Measurements from ENCODE around the gene KLHL29. TPM values are rescaled to one million over a fixed set of nuclear protein-coding genes. Genes with fewer than 3 reads are reported as not detected.
A peak's percentile ranks its signal among the peaks of the same experiment; 100 is the strongest.

Gene KLHL29
- total RNA-seq, 1 donor from 2014 or later = 3.4 TPM

DNA sequence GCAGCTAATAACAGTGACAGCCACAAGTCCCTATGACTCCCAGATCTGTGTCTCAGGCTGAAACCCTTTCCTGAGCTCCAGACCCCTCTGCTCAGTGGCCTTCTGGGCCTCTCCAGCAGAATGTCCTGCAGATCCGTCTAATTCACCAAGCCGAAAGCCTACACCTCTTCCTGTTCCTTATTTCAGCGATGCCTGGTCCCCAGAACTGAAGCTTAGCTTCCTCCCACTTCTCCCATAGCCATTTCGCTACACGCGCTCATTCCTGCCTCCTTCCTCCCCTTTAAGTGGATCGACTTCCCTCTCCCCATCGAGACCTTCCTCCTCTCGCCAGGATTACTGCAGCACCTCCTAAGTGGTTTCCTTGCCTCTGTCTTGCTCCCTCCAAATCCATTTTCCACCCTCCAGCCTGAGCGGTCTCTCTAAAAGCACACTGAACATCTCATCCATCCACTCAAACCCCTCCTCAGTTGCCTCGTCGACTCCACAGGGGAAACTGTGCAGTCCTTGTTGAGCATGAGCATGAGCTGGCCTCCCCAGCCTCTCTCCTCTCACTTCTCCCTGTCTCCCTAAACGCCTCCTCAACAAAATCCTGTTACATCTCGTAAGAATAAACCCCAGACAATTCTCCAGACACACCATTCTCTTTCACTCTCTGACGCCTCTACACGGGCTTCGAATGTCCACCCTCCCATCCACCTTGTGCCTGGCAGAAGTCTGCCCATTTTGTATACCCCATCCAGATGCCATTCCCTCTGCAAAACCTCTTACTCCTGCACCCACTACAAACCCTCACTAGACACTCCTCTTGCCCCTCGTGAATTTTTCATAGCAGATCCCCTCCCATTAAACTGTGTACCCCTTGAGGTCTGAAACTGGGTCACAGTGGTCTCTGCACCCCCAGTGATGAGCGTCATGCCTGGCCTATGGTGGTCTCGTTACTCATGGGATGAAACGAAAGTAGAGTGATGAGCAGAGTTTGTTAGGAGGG, 309.4 kb downstream of the KLHL29 start:
- DNase-seq (ENCODE audit: low read depth in 2 of 2) = no peak

DNA sequence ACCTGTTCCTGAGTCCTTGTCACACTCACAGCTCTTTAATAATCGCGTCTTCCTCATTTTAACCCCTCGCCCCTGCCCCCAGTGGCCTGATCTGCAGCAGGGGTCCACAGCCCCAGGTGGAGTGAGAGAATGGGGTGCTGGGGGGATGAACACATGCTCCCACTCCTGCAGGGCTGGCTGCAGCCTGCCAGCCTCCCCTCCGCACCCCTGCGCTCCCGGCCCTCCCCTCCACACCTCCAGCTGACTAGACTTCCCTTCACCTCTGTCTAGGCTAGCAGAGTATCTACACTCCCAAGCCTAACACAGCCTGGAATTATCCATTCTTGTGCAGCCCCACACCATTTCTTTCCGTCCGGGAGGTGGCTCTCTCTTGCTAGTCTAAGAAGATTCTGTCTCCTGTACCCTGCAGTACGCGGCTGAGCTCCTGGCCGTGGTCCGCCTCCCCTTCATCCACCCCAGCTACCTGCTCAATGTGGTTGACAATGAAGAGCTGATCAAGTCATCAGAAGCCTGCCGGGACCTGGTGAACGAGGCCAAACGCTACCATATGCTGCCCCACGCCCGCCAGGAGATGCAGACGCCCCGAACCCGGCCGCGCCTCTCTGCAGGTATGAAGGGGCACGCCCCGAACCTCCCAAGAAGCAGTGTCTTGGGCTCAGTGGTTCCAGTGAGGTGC, 310.4 kb downstream of the KLHL29 start:
- DNase-seq (ENCODE audit: low read depth in 2 of 2) = no peak

- DNase-seq (ENCODE audit: low read depth in 2 of 2) = no peak
Observed at GRCh38 chr2:23695890-23696751, 311.1 kb downstream of the KLHL29 start.

DNA sequence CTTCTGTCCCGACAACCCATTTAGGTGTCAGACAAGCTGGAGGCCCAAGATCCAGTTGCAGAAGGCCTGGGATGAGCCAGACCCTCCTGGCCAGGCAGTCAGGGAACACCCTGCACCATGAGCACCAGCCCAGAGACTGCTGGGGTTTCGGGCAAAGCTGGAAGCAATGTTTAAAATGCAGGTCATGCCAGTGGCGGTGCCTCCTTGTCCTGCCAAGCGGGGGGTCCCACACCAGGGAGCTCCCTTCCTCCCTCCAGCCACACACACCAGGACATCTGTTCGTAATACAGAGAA, 311.7 kb downstream of the KLHL29 start:
- no peak for DNase-seq (ENCODE audit: low read depth in 2 of 2)

- peak in 1 of 2 donors; percentile 83 for DNase-seq (ENCODE audit: low read depth in 2 of 2)
Observed at GRCh38 chr2:23697256-23698075, 312.5 kb downstream of the KLHL29 start.

DNA sequence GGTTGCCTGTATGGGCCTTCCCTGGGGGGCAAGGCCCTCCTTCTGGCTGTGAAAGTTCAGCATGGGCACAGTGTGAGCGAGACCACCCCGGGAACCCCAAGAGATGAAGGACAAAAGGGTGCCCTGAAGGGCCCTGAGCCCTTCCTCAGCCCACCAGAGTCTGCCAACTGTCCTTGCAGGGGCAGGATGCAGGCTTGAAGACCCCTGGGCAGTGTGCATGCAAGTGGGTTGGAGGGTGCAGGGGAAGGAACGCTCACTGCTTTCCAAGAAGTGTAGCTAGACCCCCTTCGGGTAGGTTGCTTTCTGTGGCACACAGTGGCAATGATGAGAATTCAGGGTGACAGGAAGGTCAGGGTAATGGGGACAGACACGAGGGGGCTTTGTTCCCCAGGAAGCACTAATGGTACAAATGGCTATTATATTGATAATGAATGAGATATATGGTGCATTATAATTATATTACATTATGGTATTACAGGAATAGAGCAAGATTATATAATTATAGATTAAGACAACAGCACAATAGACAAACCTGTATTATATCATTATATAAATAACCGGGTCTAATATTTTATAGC, 313.2 kb downstream of the KLHL29 start:
- no peak for DNase-seq (ENCODE audit: low read depth in 2 of 2)

DNA sequence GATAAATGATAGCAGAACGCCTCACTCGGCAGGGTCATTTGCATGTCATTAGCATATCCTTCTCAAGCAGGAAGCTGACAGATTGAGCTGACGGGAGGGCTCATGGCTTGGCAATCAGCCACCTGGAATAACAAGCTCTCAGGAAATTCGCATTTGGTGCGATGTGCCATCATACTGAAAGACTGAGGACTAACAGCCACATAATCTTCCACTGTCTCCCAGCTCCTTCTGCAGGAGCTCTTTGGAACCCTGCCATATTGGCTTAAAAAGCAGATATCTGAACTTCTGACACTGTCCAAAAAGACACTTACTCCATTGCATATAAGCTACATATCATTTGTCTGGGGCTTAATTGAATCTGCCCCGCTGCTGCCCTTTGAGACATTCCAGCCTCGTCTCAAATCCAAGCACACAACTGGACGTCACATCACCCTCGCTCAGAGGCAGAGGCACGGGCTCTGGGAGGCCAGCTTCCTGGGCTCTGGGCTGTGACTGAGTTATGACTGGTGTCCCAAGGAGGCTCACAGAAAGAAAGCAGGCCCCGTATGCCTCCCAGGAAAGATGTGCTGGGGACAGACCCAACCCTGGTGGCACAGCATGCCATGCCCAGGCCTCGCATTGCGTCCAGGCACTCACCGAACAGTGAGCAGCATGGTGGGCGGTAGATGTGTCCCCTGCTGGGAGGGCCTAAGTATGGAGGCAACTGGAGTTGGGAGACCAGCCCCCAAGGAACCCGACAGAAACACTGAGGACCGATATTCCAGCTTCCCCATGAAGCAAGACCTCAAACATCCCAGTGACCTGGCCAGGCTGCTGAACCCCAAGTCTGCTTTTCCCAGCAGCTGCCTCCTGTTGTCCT, 314.0 kb downstream of the KLHL29 start:
- peak; percentile 54 to 90 for DNase-seq (ENCODE audit: low read depth in 2 of 2)

DNA sequence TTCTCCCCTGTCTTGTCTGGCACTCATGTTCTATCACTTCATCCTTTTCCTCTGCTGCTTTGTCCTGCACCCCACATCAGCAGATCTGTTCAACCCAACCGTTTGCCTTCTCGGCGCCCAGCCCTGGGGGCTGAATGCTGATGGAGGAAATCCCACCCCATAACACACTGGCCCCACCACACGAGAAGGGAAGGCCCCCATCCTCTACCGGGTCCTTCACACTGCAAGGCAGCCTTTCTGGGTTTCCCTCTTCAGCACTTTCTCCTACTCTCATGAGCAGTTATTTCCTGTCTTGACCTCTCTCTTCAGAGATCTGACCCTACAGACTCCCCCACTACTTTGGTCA, 314.6 kb downstream of the KLHL29 start:
- DNase-seq (ENCODE audit: low read depth in 2 of 2) = no peak

DNA sequence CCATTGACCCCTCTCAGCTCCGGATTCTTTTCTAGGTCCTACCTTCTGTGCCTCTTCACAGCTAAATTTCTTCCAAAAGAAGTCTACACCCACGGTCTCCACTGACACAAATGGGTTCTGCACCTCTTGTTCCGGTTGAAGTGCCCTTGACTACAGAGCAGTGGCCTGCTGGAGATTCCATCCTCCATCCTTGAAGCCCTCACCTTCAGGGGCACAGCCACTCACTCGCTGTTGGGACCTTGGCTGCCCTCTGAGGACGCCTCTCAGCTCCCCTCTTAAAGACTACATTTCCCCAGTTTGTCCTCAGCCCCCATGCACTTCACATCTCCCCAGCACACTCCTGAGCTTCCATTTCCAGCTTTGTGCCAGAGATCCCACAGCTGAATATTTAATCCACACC, 315.6 kb downstream of the KLHL29 start:
- DNase-seq (ENCODE audit: low read depth in 2 of 2) = no peak

DNA sequence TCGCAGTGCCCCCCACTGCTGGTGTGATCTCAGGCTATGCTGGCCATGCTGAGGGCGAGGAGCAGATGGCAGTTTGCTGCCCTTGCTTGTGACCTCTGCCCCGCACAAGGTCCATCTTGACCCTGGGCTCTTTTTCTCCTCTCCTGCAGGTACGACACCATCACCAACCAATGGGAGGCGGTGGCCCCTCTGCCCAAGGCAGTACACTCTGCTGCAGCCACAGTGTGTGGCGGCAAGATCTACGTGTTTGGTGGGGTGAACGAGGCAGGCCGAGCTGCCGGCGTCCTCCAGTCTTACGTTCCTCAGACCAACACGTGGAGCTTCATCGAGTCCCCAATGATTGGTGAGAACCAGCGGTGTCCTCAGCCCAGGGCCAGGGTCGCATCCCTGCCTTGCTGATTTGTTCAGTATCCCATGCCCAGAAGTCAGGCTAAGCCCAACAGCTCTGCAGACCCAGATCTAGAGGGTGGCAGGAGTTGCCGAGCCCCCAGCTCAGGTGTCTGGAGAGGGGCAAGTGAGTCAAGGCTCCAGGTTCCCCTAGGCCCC, 318.1 kb downstream of the KLHL29 start:
- no peak for DNase-seq (ENCODE audit: low read depth in 2 of 2)

DNA sequence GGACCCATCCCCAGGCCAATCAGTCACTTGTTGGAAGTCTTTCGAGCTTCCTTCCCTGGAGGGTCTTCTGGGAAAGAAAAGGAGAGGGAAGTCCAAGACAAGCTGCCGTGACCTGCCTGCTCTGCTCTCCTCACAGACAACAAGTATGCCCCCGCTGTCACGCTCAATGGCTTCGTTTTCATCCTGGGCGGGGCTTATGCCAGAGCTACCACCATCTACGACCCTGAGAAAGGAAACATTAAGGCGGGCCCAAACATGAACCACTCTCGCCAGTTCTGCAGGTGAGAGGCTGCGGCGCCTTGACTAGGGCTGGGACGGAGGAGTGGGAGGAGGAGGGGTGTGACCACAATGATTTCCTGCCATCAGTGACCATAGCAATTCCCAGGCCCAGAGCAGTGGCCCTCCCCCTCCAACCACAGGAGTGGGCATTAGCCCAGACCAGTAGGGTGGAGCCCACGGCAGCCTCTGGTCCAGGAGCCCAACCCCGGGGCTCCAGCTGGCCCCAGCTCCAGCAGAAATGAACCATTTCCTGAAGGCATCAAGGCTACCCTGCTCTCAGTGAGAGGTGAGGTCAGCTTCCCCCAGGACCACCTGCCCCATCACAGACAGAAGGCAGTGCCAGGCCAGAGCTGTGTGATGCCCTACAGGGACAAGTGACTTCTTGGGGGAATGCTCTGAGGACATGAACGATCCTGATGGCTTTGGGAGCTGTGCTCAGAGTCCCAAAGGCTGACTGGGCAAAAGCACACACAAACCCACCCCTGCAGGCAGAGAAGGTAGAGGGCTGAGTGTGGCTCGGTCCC, 318.8 kb downstream of the KLHL29 start:
- no peak for DNase-seq (ENCODE audit: low read depth in 2 of 2)

GRCh38 chr2:23705771-23706612, 321.0 kb downstream of the KLHL29 start:
- DNase-seq (ENCODE audit: low read depth in 2 of 2) = no peak

DNA sequence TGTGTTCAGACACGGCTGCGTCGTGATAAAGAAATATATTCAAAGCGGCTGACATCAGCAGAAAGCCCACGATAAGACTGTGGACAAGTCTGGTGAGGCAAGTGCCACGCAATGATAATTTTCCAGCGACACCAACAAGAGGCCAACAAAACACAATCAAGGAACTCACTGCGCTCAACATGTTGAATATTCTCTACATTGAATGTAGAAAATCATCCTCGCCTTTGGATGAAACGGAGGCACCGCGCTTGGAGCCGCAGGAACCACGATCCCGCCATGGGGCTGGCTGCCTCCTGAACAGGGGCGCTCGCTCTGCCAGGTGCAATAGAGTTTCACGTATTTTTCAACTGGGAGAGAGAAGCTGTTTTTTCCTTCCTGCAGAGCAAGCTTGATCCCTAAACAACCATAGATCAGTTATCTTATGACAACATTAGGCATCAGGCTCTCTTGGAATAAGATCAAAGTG, 321.7 kb downstream of the KLHL29 start:
- DNase-seq (ENCODE audit: low read depth in 2 of 2) = no peak

DNA sequence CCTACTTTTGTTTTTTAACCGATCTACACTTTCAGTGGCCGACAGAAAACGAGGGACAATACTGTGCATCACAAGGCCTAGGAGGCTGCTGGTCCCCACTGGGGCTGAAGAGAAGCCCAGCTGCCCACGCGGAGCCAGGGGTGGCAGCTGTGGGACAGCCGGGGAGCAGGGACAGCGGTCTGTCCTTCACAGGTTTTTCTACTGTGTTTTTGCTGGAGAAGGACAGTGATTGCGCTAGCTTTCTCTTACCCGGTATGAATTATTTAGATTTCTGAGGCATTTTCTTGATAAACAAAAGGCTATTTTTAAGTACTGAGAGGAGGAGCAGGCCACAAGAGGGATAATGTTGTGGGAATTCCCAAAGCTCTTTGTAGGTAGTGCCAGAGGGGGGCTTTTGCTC, 322.1 kb downstream of the KLHL29 start:
- DNase-seq (ENCODE audit: low read depth in 2 of 2) = no peak

- no peak for DNase-seq (ENCODE audit: low read depth in 2 of 2)
Observed at GRCh38 chr2:23708771-23709170, 323.8 kb downstream of the KLHL29 start.

DNA sequence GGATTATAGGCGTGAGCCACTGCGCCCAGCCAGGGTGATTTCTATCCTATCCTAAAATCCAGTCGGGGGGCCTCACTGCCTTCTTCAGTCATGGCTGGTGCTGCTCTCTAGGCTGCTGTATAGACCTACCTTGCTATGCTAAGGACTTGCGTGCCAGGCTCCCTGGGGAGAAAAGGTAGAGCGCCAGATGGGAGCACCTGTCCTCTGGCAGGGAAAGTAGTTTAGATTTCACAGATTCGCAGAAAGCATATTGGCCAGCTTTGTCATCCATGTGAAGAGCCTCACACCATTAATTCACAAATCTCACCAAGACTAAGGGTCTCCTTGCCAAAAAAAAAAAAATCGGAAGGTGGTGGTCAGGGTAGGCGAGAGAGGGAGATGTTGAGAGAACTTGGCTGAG, 324.3 kb downstream of the KLHL29 start:
- DNase-seq (ENCODE audit: low read depth in 2 of 2) = no peak

- DNase-seq (ENCODE audit: low read depth in 2 of 2) = no peak
Observed at GRCh38 chr2:23711979-23712755, 327.2 kb downstream of the KLHL29 start.
